B cell (primary cell): ENCODE data around the gene MICU1. TPM values are rescaled to one million over a fixed set of nuclear protein-coding genes. Genes with fewer than 3 reads are reported as not detected.

Experiments used
- ATAC-seq: fragments of 200-7000 bp; cut with Tn5 transposase; one replicate; pipeline ENCODE4 v1.10.0; 2021; ENCODE audit warnings: low read depth, mild to moderate bottlenecking, moderate number of reproducible peaks, moderate library complexity
- CTCF ChIA-PET: fragments of 350-600 bp; sonication (Branson Sonifier 250); formaldehyde crosslinking; loops from one replicate; lab custom pipeline; 2021; ENCODE audit warnings: antibody characterized with exemption, inconsistent platforms; lab: Charles Lee
- POLR2A ChIA-PET: fragments of 350-600 bp; sonication (Branson Sonifier 250); formaldehyde crosslinking; loops from one replicate; lab custom pipeline; 2021; ENCODE audit warnings: antibody characterized with exemption; lab: Charles Lee
- DNase-seq: peaks from one replicate; pipeline ENCODE4 v3.0.0; 2013
- H2AFZ ChIP-seq: 2 replicates; pipeline ENCODE4 v1.6.1; 2012; ENCODE audit warnings: mild to moderate bottlenecking, low read depth, low read length; ENCODE audit not compliant: insufficient read depth, poor library complexity, severe bottlenecking
- H3K27ac ChIP-seq, 2 donors: 1 replicate in 1 of 2; 2 replicates in 1 of 2; pipeline ENCODE4 v1.5.1; 2012 to 2013; ENCODE audit warnings: low read length in 2 of 2, mild to moderate bottlenecking in 2 of 2, moderate library complexity in 1 of 2
- H3K27me3 ChIP-seq, 4 experiments: fragments of 200-600 bp in 1 of 4; sonication (generic) in 1 of 4; replicated peaks in 1 of 4; 1 replicate in 2 of 4; 2 replicates in 2 of 4; pipeline versions ENCODE4 v1.6.1 to v1.7.0; 2013 to 2016; ENCODE audit warnings: low read length in 3 of 4, mild to moderate bottlenecking in 2 of 4, mixed read lengths in 1 of 4, moderate library complexity in 1 of 4; ENCODE audit not compliant: insufficient read depth in 4 of 4, control insufficient read depth in 3 of 4; ENCODE audit errors: control extremely low read depth in 1 of 4
- H3K36me3 ChIP-seq, 2 experiments: replicated peaks in 1 of 2; 1 replicate in 1 of 2; 2 replicates in 1 of 2; pipeline versions ENCODE4 v1.6.1 to v1.7.1; 2013; ENCODE audit warnings: low read length in 1 of 2; ENCODE audit not compliant: insufficient read depth in 2 of 2, control insufficient read depth in 1 of 2; ENCODE audit errors: control extremely low read depth in 1 of 2, extremely low read depth in 1 of 2
- H3K4me1 ChIP-seq, 2 donors: fragments of 200-600 bp in 1 of 2; sonication (generic) in 1 of 2; 1 replicate in 1 of 2; 2 replicates in 1 of 2; pipeline versions ENCODE4 v1.5.1 to v1.6.1; 2013 to 2017; ENCODE audit warnings: low read length in 2 of 2; ENCODE audit not compliant: control insufficient read depth in 2 of 2, insufficient read depth in 2 of 2
- H3K4me2 ChIP-seq: replicated peaks from 2 replicates; pipeline ENCODE3; 2012; ENCODE audit warnings: mild to moderate bottlenecking, low read depth, low read length; ENCODE audit not compliant: poor library complexity, severe bottlenecking
- H3K4me3 ChIP-seq, 5 experiments: fragments of 200-600 bp in 1 of 5; sonication (generic) in 1 of 5; 1 replicate in 3 of 5; 2 replicates in 2 of 5; pipeline versions ENCODE4 v1.5.1 to v1.7.0; 2011 to 2016; ENCODE audit warnings: low read length in 4 of 5, mild to moderate bottlenecking in 4 of 5, low read depth in 2 of 5, control low read depth in 1 of 5, moderate library complexity in 1 of 5; ENCODE audit not compliant: insufficient read depth in 1 of 5; ENCODE audit errors: control extremely low read depth in 1 of 5, extremely low read depth in 1 of 5
- H3K79me2 ChIP-seq: fragments of 200-600 bp; sonication (generic); one replicate; pipeline ENCODE4 v1.6.0; 2016; ENCODE audit warnings: low read length; ENCODE audit not compliant: control insufficient read depth, insufficient read depth
- H3K9ac ChIP-seq: fragments of 200-600 bp; sonication (generic); 2 replicates; pipeline ENCODE4 v1.6.1; 2017; ENCODE audit warnings: mild to moderate bottlenecking, low read length, moderate library complexity
- H3K9me3 ChIP-seq, 3 donors: one replicate each; pipeline versions ENCODE4 v1.6.1 to v1.7.1; 2013; ENCODE audit warnings: low read length in 2 of 3; ENCODE audit not compliant: control insufficient read depth in 2 of 3, insufficient read depth in 1 of 3; ENCODE audit errors: control extremely low read depth in 1 of 3
- H4K20me1 ChIP-seq: 2 replicates; pipeline ENCODE4 v1.6.0; 2012; ENCODE audit warnings: mild to moderate bottlenecking, low read length; ENCODE audit not compliant: insufficient read depth, control insufficient read depth, poor library complexity, severe bottlenecking
- H3K27ac Mint-ChIP-seq: one replicate; pipeline ENCODE4 v1.8.0; 2021; ENCODE audit warnings: mixed read lengths
- H3K27me3 Mint-ChIP-seq: one replicate; pipeline ENCODE4 v1.8.0; 2021; ENCODE audit warnings: mixed read lengths
- H3K4me1 Mint-ChIP-seq: one replicate; pipeline ENCODE4 v1.8.0; 2021; ENCODE audit warnings: mixed read lengths
- H3K4me3 Mint-ChIP-seq: one replicate; pipeline ENCODE4 v1.8.0; 2021; ENCODE audit warnings: mixed read lengths
- H3K9me3 Mint-ChIP-seq: one replicate; pipeline ENCODE4 v1.8.0; 2022; ENCODE audit warnings: mixed read lengths; ENCODE audit not compliant: insufficient read depth
- CTCF ChIP-seq: fragments of 200-600 bp; IDR thresholded peaks from one replicate; pipeline ENCODE4 v1.8.0; 2022; ENCODE audit warnings: antibody characterized with exemption, mild to moderate bottlenecking
- EZH2 ChIP-seq: IDR thresholded peaks from 2 replicates; pipeline ENCODE4 v1.6.1; 2012; ENCODE audit warnings: borderline replicate concordance, low read depth, mild to moderate bottlenecking, moderate library complexity, low read length; ENCODE audit not compliant: insufficient read depth, poor library complexity, severe bottlenecking
- WGBS: methylation state at CpG from one replicate; pipeline ENCODE4 v1.1.5; 2013; ENCODE audit warnings: missing lambda C conversion rate; ENCODE audit not compliant: insufficient coverage; 5-methylcytosine and 5-hydroxymethylcytosine counted together
- intact Hi-C: fragments of 100-400 bp; cut with micrococcal nuclease; formaldehyde crosslinking; loops from one replicate; pipeline ENCODE4 v1.10.0; 2022
- polyA plus RNA-seq: library from polyadenylated mRNA; depleted of rRNA; stranded (reverse); fragments of >200 nt; gene quantifications from 2 replicates; pipeline ENCODE4 v1.2.3, GENCODE V29; 2012
- total RNA-seq, 2 donors: library from RNA; stranded (reverse); fragments of 120-200 nt in 1 of 2; gene quantifications; 1 replicate in 1 of 2; 2 replicates in 1 of 2; pipeline versions ENCODE4 v1.2.3 to v1.2.4, GENCODE V29; 2013 to 2022

MICU1 gene
- total and polyA plus RNA-seq, 2 donors (not counting 1 experiment from before 2014, with no cell fraction given) = 12.0 to 34.7 TPM

- ChIA-PET POLR2A (no interaction called here), CTCF (no interaction called here)
- no peaks in the 10 kb centered on the region for H3K79me2 ChIP-seq
- DNase-seq (no peak), ATAC-seq (no peak)
- H3K9me3 Mint-ChIP-seq = no peaks in the 10 kb centered on the region
- intact Hi-C loops = no loop called here
- no peak overlapping the region for H3K4me3 ChIP-seq
- no peaks in the 10 kb centered on the region for H3K27me3 Mint-ChIP-seq
- no peak for TF ChIP-seq CTCF
- TF ChIP-seq EZH2 = no peak
- no peak overlapping the region for H3K4me3 Mint-ChIP-seq
- H3K4me2 ChIP-seq = no peak overlapping the region
- H3K9me3 ChIP-seq = peaks cover 4 to 21% (median 13%) of the 10 kb centered on the region in 3 donors
- peaks cover 1 to 9% of the 10 kb centered on the region in 2 experiments for H3K36me3 ChIP-seq
- H3K4me1 Mint-ChIP-seq = peaks cover 17% of the 10 kb centered on the region
- no peaks in the 10 kb centered on the region for H4K20me1 ChIP-seq
- no peaks in the 10 kb centered on the region for H3K27me3 ChIP-seq
- no peak overlapping the region for H3K27ac ChIP-seq
- H3K4me1 ChIP-seq = peaks cover 0 to 8% of the 10 kb centered on the region in 2 donors
- over 99% methylated on average over 8 of the region's 8 CpGs for WGBS
- no peak overlapping the region for H3K27ac Mint-ChIP-seq
- no peak overlapping the region for H2AFZ ChIP-seq
- H3K9ac ChIP-seq = no peak overlapping the region
These were observed 83.5 kb downstream of the MICU1 start for GRCh38 chr10:72542396-72542815.

GRCh38 chr10:72541337-72541736 lies 84.5 kb downstream of the MICU1 start:
- ChIA-PET POLR2A (interaction anchor here (0.6 kb wide), 1 partner anchor 680 kb away, joined by 5 read pairs; no protein-coding TSS in a partner anchor), CTCF (no interaction called here)
- Histone ChIP-seq H3K9ac (no peak overlapping the region), H3K9me3 (peaks cover 4 to 21% (median 13%) of the 10 kb centered on the region in 3 donors), H2AFZ (no peak overlapping the region), H3K4me1 (peaks cover 0 to 8% of the 10 kb centered on the region in 2 donors), H3K79me2 (no peaks in the 10 kb centered on the region), H3K4me2 (no peak overlapping the region), H3K27ac (no peak overlapping the region), H3K27me3 (no peaks in the 10 kb centered on the region), H4K20me1 (no peaks in the 10 kb centered on the region), H3K4me3 (no peak overlapping the region), H3K36me3 (peaks cover 1 to 9% of the 10 kb centered on the region in 2 experiments)
- peaks cover 17% of the 10 kb centered on the region for H3K4me1 Mint-ChIP-seq
- H3K4me3 Mint-ChIP-seq = no peak overlapping the region
- no peak for DNase-seq
- no peak for ATAC-seq
- H3K27me3 Mint-ChIP-seq = no peaks in the 10 kb centered on the region
- no peak for TF ChIP-seq EZH2
- TF ChIP-seq CTCF = no peak
- no peaks in the 10 kb centered on the region for H3K9me3 Mint-ChIP-seq
- H3K27ac Mint-ChIP-seq = no peak overlapping the region
- intact Hi-C loops = no loop called here
